HG03460 (cell line): Measurements from ENCODE around the gene CCNK.

ENCODE experiments used
- ATAC-seq: cut with Tn5 transposase; IDR thresholded peaks from one replicate; pipeline ENCODE4 v1.9.1; 2021; ENCODE audit not compliant: unreplicated experiment

Gene CCNK

GRCh38 chr14:99480917-99481744 is at the start of gene CCNK:
CCNK (plus strand) TSS chr14:99481409; CDS start chr14:99492678, 11,269 bp downstream.
- peak; percentile 86 for ATAC-seq

- no peak for ATAC-seq
Observed at GRCh38 chr14:99431986-99432385, 49.2 kb upstream of the CCNK start.

- ATAC-seq, result no peak
Observed at GRCh38 chr14:99432485-99432884, 48.7 kb upstream of the CCNK start.

- ATAC-seq, result no peak
Observed at GRCh38 chr14:99435327-99435726, 45.9 kb upstream of the CCNK start.

GRCh38 chr14:99436247-99437180 is 44.7 kb upstream of the CCNK start:
- no peak for ATAC-seq

GRCh38 chr14:99437706-99438105 is 43.5 kb upstream of the CCNK start:
- no peak for ATAC-seq

GRCh38 chr14:99440278-99440677 is 40.9 kb upstream of the CCNK start:
- ATAC-seq, result no peak

GRCh38 chr14:99441157-99441870 is 39.9 kb upstream of the CCNK start:
- peak; percentile 16 for ATAC-seq

- peak; percentile 53 for ATAC-seq
Observed at GRCh38 chr14:99441918-99442317, 39.3 kb upstream of the CCNK start.

- no peak for ATAC-seq
Observed at GRCh38 chr14:99445931-99446330, 35.3 kb upstream of the CCNK start.

GRCh38 chr14:99447739-99448138 is 33.5 kb upstream of the CCNK start:
- ATAC-seq, result no peak

GRCh38 chr14:99450266-99450665 is 30.9 kb upstream of the CCNK start:
- ATAC-seq, result no peak

- ATAC-seq, result no peak
Observed at GRCh38 chr14:99451234-99451633, 30.0 kb upstream of the CCNK start.

- no peak for ATAC-seq
Observed at GRCh38 chr14:99452968-99453367, 28.2 kb upstream of the CCNK start.

- no peak for ATAC-seq
Observed at GRCh38 chr14:99454246-99454645, 27.0 kb upstream of the CCNK start.

- ATAC-seq, result no peak
Observed at GRCh38 chr14:99459481-99460100, 21.6 kb upstream of the CCNK start.

- no peak for ATAC-seq
Observed at GRCh38 chr14:99460793-99461192, 20.4 kb upstream of the CCNK start.

- no peak for ATAC-seq
Observed at GRCh38 chr14:99461411-99462085, 19.7 kb upstream of the CCNK start.

GRCh38 chr14:99462210-99462609 is 19.0 kb upstream of the CCNK start:
- ATAC-seq, result no peak

GRCh38 chr14:99463974-99464373 is 17.2 kb upstream of the CCNK start:
- ATAC-seq, result no peak
